HG03460 (cell line): Measurements from ENCODE around the gene EPHB3.
"Not testable (repeated sequence)": the region's sequence is repeated elsewhere in the genome, so short reads cannot be mapped to it uniquely, and the experiment has no call there.

Experiments
- ATAC-seq: cut with Tn5 transposase; IDR thresholded peaks from one replicate; pipeline ENCODE4 v1.9.1; 2021; ENCODE audit not compliant: unreplicated experiment

Gene EPHB3

DNA sequence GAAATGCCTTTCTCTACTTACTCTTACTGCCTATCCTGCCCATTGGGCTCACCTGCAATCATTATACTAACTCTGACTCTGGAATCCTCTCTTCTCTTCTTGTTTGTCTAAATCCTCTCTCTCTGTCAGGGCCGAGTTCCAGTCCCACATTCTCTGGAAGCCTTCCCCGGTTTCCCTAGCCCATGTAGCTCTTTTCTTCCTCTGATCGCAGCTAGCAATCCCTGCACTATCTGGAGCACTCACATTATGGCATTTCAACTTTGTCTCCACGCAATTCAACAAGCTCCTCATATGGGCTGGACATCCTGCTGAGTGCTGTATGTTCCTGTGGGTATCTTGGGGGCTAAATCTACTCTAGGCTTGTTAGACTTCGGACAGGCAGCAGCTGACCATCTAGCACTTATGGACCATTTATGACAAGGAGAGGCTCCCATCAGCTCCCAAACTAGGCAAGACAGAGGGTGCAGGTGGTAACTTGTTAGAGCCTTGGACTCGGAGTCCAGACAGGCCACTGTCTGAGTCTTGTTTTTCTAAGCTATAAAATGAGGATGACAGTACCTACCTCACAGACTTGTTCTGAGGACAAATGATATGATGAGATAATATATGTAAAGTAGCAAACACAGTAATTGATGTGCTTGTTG, 58.3 kb downstream of the EPHB3 start:
- no peak for ATAC-seq

DNA sequence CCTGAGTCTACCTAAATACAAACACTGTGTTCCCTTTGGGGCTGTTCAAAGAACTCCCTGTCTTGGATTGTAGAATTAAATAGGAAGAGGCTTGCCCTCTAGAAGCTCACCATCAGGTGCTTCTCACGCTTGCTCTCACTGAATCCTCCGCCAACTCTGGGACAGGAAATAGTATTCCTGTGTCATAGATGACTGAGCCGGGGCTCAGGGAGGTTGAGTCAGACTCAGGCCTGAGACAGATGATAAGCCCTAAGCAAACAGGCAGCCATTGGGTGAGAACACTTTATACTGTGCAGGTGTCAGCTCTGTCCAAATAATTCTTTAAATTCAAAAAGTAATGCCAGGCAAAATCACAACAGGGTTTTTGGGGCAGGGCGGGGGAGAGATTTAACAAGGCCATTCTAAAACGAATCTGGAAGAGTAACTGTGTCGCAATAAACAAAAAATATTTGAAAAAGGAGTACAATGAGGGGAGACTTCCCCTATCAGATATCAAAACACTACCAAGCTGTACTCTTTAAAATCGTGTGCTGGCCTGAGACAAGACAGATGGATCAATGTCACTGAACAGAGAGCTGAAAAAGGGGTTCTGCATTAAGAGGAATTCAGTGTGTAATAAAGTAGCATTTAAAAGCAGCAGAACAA, 59.0 kb downstream of the EPHB3 start:
- no peak for ATAC-seq

DNA sequence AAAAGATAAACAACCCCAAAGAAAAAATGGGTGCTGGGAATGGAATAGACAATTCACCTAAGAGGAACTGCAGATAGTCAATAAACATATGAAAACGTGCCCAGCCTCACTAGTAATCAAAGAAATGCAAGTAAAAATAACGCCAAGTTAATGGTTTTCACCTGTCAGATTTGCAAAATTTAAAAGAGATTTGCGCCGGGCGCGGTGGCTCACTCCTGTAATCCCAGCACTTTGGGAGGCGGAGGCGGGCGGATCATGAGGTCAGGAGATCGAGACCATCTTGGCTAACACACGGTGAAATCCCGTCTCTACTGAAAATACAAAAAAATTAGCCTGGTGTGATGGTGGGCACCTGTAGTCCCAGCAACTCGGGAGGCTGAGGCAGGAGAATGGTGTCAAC, 60.6 kb downstream of the EPHB3 start:
- ATAC-seq = not testable (repeated sequence)

DNA sequence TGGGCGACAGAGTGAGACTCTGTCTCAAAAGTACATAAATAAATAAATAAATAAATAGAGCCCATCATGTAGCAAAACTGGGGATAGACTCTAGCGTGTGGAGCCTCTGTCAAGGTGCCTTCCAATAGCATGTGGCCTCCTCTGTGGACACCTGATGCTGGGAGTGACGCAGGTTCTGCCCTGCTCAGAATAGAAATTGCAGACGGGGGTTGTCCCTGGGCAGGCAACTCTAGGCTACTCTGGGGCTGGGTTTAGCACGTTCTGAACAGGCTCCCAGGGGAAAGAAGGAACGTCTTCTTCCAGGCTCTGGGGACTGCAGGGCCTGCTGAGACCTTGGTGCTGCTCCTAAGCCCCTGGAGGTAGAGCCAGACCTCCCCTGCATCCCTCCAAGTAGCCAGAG, 65.3 kb downstream of the EPHB3 start:
- ATAC-seq = no peak

DNA sequence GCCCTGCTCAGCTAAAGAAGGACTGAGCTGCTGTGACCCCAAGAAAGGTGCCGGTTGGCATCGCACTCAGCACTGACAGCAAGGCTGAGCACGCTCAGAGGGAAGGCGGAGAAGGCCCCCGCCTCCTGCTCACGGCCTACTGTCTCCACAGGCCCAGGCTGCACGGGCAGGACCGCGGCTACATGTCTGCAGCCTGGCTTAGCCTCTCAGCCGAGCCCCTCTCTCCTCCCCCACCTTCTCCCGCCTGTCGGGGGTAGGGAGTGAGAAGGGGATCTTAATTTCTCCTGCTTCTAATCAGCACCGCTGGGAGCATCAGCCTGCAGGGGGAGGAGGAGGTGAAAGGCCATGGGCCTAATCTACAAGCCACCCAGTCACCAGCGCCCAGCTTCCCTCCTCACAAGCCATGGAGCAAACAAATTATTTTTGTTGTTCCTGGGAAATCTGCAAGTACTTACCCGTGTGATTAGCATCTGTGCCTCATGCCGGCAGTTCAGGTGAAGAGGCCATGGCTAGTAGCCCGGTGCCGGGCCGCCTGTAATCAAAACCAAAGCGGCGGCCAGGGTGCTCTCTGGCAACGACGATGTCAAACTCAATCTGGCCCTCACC, 68.1 kb downstream of the EPHB3 start:
- no peak for ATAC-seq

DNA sequence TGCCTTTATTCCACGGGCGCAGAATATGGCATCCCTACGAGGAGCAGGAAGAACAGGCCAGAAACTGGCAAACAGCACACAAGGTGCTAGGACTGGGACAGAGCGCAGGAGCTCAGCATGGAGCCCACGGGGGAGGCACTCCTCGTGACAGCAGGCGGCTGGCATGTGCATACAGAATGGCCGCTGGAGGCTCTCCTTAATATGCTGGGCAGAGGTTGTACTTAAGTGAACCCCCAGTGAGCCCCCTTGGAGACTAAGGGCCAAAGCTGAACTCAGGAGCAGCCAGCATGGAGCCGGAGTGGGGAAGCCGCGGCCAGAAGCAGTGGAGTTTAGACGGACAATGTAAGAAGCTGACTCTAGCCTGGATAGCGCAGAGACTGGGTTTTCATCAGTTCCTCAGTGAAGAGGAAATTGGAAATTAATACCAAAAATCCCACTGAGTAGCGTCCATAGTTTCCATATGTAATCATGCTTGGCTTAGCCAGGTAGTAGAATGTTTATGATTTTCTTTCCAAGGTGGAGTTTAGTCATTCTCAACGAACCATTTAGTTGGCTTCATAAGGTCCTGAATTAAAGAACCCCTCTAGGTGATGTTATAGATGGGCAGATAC, 69.4 kb downstream of the EPHB3 start:
- ATAC-seq = no peak

DNA sequence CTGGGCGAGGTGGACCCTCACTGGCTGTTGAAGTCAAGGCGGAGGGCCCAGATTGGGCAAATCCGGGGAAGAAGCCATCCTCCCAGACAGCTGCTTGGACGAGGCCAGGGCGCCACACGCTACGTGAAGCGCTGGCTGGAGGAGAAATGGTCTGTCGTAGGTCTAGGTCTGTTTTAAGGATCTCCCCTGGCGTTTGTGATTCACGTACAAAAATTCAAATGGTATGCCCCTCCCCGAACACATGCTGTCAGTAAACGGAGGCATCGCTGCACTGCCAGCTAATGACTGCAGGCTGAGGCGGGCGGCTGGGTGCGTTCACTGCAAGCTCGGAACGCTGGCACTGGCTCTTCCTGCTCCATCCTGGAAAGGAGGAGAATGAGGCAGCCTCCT, 69.9 kb downstream of the EPHB3 start:
- no peak for ATAC-seq
